Smooth muscle cell (in vitro differentiated cells): ENCODE data around the gene DDX41. TPM values are rescaled to one million over a fixed set of nuclear protein-coding genes. Genes with fewer than 3 reads are reported as not detected.

Experiments used
- DNase-seq: peaks from one replicate; lab custom pipeline; 2025; ENCODE audit not compliant: unreplicated experiment; lab: John Stamatoyannopoulos, UW
- H2AFZ ChIP-seq: fragments of 200-600 bp; sonication (generic); 2 replicates; pipeline ENCODE4 v1.6.0; 2016; ENCODE audit warnings: antibody characterized with exemption, low read depth, mild to moderate bottlenecking
- H3F3A ChIP-seq: fragments of 200-600 bp; sonication (generic); 2 replicates; pipeline ENCODE4 v1.6.0; 2017; ENCODE audit warnings: antibody characterized with exemption, low read depth
- H3K27ac ChIP-seq: fragments of 200-600 bp; sonication (generic); 2 replicates; pipeline ENCODE4 v1.5.1; 2016; ENCODE audit warnings: low read depth, mild to moderate bottlenecking
- H3K27me3 ChIP-seq: fragments of 200-600 bp; sonication (generic); 2 replicates; pipeline ENCODE4 v1.6.1; 2016; ENCODE audit warnings: low read depth, mild to moderate bottlenecking
- H3K36me3 ChIP-seq: fragments of 200-600 bp; sonication (generic); 2 replicates; pipeline ENCODE4 v1.5.1; 2016; ENCODE audit warnings: low read depth
- H3K4me1 ChIP-seq: fragments of 200-600 bp; sonication (generic); 2 replicates; pipeline ENCODE4 v1.5.1; 2016; ENCODE audit warnings: low read depth
- H3K4me2 ChIP-seq: fragments of 200-600 bp; sonication (generic); 2 replicates; pipeline ENCODE4 v1.6.0; 2016; ENCODE audit warnings: mild to moderate bottlenecking
- H3K4me3 ChIP-seq: fragments of 200-600 bp; sonication (generic); 2 replicates; pipeline ENCODE4 v1.5.1; 2016; ENCODE audit warnings: mild to moderate bottlenecking
- H3K79me2 ChIP-seq: fragments of 200-600 bp; sonication (generic); 2 replicates; pipeline ENCODE4 v1.6.0; 2016; ENCODE audit warnings: low read depth, mild to moderate bottlenecking
- H3K9ac ChIP-seq: fragments of 200-600 bp; sonication (generic); 2 replicates; pipeline ENCODE4 v1.6.0; 2016; ENCODE audit warnings: low read depth
- H3K9me3 ChIP-seq: fragments of 200-600 bp; sonication (generic); replicated peaks from 2 replicates; pipeline ENCODE4 v1.5.1; 2016; ENCODE audit warnings: low read depth
- H4K20me1 ChIP-seq: fragments of 200-600 bp; sonication (generic); 2 replicates; pipeline ENCODE4 v1.6.0; 2016; ENCODE audit warnings: low read depth
- CTCF ChIP-seq: fragments of 200-600 bp; sonication (generic); IDR thresholded peaks from 2 replicates; pipeline ENCODE4 v1.5.1; 2017; ENCODE audit warnings: borderline replicate concordance, mild to moderate bottlenecking, antibody characterized with exemption; ENCODE audit not compliant: insufficient read depth, poor library complexity, severe bottlenecking
- WGBS: methylation state at CpG from one replicate; pipeline ENCODE4 v1.1.7; 2016; ENCODE audit warnings: low lambda C conversion rate; 5-methylcytosine and 5-hydroxymethylcytosine counted together
- polyA plus RNA-seq: library from polyadenylated mRNA; unstranded; fragments of >200 nt; fragmentation: Nextera tagmentation; extraction: Ambion mirVana; gene quantifications from 2 replicates; pipeline ENCODE4 v1.2.1, GENCODE V29; 2016
- total RNA-seq: library from RNA; depleted of rRNA; stranded (reverse); fragments of >200 nt; gene quantifications from 2 replicates; pipeline ENCODE4 v1.2.3, GENCODE V29; 2014

Gene DDX41
- total and polyA plus RNA-seq, 2 experiments from 2014 or later: 72.5 to 90.0 TPM

GRCh38 chr5:177512736-177513380, 3.9 kb downstream of the DDX41 start:
- no peak for DNase-seq
- WGBS: 89% methylated on average over 16 of the region's 16 CpGs
- no peak overlapping the region for H3K4me3 ChIP-seq
- H3K9ac ChIP-seq: no peak overlapping the region
- H3F3A ChIP-seq: no peaks in the 10 kb centered on the region
- no peak overlapping the region for H3K4me2 ChIP-seq
- H3K36me3 ChIP-seq: no peaks in the 10 kb centered on the region
- no peak for TF ChIP-seq CTCF
- H3K4me1 ChIP-seq: peaks cover 7% of the 10 kb centered on the region
- no peak overlapping the region for H3K27ac ChIP-seq
- H3K9me3 ChIP-seq: no peaks in the 10 kb centered on the region
- no peaks in the 10 kb centered on the region for H4K20me1 ChIP-seq
- H3K27me3 ChIP-seq: no peaks in the 10 kb centered on the region
- H2AFZ ChIP-seq: no peak overlapping the region
- H3K79me2 ChIP-seq: peaks cover 20% of the 10 kb centered on the region

GRCh38 chr5:177511796-177512675, 4.7 kb downstream of the DDX41 start:
- H3K36me3 ChIP-seq: no peaks in the 10 kb centered on the region
- DNase-seq: no peak
- 98% methylated on average over 31 of the region's 34 CpGs for WGBS
- H4K20me1 ChIP-seq: no peaks in the 10 kb centered on the region
- H2AFZ ChIP-seq: no peak overlapping the region
- H3K9ac ChIP-seq: no peak overlapping the region
- H3K9me3 ChIP-seq: no peaks in the 10 kb centered on the region
- peaks cover 20% of the 10 kb centered on the region for H3K79me2 ChIP-seq
- H3K4me2 ChIP-seq: no peak overlapping the region
- H3F3A ChIP-seq: no peaks in the 10 kb centered on the region
- H3K27ac ChIP-seq: no peak overlapping the region
- H3K4me1 ChIP-seq: peaks cover 7% of the 10 kb centered on the region
- no peaks in the 10 kb centered on the region for H3K27me3 ChIP-seq
- H3K4me3 ChIP-seq: no peak overlapping the region
- no peak for TF ChIP-seq CTCF

- Histone ChIP-seq H3K27me3 (no peaks in the 10 kb centered on the region), H3F3A (no peaks in the 10 kb centered on the region), H3K4me2 (no peak overlapping the region), H2AFZ (no peak overlapping the region), H3K27ac (no peak overlapping the region), H3K4me3 (no peak overlapping the region), H3K36me3 (no peaks in the 10 kb centered on the region), H4K20me1 (no peaks in the 10 kb centered on the region), H3K4me1 (peaks cover 7% of the 10 kb centered on the region), H3K9ac (no peak overlapping the region), H3K79me2 (peaks cover 16% of the 10 kb centered on the region), H3K9me3 (no peaks in the 10 kb centered on the region)
- WGBS: 100% methylated on average over 5 of the region's 5 CpGs
- no peak for DNase-seq
- TF ChIP-seq CTCF: no peak
Observed at GRCh38 chr5:177511181-177511580, 5.6 kb downstream of the DDX41 start.
